ENCODE measurements around the gene EMX2.

- TF ChIP-seq, protein P1, sequence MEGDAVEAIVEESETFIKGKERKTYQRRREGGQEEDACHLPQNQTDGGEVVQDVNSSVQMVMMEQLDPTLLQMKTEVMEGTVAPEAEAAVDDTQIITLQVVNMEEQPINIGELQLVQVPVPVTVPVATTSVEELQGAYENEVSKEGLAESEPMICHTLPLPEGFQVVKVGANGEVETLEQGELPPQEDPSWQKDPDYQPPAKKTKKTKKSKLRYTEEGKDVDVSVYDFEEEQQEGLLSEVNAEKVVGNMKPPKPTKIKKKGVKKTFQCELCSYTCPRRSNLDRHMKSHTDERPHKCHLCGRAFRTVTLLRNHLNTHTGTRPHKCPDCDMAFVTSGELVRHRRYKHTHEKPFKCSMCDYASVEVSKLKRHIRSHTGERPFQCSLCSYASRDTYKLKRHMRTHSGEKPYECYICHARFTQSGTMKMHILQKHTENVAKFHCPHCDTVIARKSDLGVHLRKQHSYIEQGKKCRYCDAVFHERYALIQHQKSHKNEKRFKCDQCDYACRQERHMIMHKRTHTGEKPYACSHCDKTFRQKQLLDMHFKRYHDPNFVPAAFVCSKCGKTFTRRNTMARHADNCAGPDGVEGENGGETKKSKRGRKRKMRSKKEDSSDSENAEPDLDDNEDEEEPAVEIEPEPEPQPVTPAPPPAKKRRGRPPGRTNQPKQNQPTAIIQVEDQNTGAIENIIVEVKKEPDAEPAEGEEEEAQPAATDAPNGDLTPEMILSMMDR (IDR thresholded peaks at IDR 0.05) = no peak
- TF ChIP-seq POLR2A (IDR thresholded peaks at IDR 0.05) = no peak
These were observed 7.1 kb upstream of the EMX2 start for GRCh38 chr10:117535298-117536071.
